Jurkat, Clone E6-1 (cell line): ENCODE results near the gene DZANK1.
"Not testable (repeated sequence)": the region's sequence is repeated elsewhere in the genome, so short reads cannot be mapped to it uniquely, and the experiment has no call there.

Source experiments
- DNase-seq: peaks from one replicate; pipeline ENCODE4 v3.0.0-alpha.2; 2011; ENCODE audit warnings: low read depth, low spot score
- H3K4me3 ChIP-seq: 2 replicates; pipeline ENCODE4 v1.5.1; 2011; ENCODE audit warnings: mild to moderate bottlenecking, low read length, control low read depth, moderate library complexity

Gene DZANK1

DNA sequence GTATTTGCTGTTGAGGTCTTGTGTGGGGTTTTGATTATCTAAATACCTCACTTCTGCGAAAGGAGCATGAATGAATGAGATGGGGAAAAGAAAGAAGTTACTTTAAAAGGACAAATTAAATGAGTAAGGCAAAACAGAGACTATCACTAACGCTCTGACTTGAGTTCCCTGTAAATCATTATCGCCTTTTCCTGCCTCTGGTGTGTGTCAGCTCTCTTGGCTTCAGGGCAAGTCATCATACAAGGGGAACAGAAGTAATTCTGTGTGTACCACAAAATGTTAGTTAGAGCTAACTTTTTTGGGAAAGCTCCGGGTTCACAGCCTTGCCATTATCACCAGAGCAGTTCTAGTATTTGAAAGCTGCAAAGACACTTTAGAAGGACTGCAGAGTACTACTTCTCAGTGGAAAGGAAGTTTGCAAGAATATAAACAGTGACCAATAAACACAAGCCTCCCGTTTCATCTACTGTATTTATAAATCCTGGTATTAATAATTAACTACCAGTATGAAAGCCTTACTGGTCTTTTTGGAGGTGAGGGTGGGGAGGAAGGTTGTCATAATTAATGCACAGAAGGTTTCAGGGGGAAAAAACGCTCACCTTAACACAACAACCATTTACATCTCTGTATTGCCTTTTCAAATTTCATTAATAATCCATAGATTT lies 1.2 kb downstream of the DZANK1 start:
- DNase-seq = no peak
- H3K4me3 ChIP-seq = no peak overlapping the region

DNA sequence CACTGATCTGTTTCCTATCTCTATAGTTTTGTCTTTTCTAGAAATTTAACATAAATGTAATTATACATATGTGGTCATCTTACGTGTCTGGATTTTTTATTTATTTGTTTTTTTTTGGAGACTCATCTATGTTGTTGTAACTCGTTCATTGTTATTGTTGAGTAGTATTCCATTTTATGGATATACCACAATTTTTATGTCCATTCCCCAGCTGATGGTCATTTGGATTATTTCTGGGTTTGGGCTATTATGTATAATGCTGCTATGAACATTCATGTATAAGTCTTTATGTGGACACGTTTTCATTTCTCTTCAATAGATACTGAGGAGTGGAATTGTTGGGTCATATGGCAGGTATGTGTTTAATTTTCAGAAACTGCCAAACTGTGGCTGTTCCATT lies 10.2 kb downstream of the DZANK1 start:
- DNase-seq = no peak
- no peak overlapping the region for H3K4me3 ChIP-seq

DNA sequence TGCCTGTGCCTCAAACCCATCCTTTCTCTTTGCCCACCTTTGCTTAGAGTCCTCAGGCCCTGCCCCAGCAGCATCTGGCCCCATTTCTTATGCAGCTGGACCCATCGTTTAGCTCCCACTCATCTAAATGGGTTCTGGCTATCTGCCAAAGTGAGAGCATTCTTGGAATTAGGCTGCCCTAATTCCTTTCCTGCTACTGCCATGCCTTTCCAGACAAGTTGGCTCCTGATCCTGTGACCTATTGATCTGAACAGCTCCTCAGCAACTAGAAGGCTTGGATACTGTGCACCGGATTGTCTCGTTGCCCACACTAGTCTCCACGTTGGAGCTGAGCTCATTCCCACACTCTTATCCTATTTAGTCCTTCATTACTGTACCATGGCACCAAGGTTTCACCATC lies 22.9 kb downstream of the DZANK1 start:
- DNase-seq = no peak

DNA sequence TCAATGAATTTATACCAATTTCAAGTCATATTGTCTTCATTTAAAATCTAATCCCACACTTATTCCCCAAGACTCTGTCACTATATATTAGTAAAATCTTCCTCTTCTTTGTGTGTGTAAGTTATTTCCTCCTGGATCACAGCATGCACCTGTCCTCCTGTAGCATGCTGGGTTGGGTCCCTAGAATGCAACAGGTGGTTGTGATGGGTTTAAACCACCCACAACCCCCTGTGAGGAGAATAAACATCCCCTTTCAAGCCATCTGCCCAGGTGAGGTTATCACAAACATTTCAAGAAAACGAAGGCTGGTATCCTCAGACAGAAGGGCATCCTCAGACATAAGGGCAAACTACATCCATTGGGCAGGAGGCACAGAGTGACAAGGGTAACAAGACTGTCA lies 26.4 kb downstream of the DZANK1 start:
- no peak overlapping the region for H3K4me3 ChIP-seq
- no peak for DNase-seq

More for the DNA sequence above, 22.9 kb downstream of the DZANK1 start:
- H3K4me3 ChIP-seq = no peak overlapping the region

DNA sequence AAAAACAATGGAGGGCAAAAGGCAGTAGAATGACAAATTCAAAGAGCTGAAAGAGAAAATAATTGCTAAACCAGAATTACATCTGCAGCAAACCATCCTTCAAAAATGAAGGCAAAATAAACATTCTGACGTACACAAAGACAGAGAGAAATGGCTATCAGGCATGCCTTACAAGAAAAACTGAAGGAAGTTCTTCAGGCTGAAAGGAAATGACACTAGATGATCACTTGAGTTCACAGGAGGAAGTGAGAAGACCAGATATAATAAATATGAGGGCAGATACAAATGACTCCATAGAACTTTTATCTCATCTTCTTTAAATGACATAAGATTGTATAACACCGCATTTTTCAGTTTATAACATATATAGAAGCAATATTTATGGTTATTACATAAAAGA lies 30.0 kb downstream of the DZANK1 start:
- no peak for DNase-seq
- H3K4me3 ChIP-seq = no peak overlapping the region

DNA sequence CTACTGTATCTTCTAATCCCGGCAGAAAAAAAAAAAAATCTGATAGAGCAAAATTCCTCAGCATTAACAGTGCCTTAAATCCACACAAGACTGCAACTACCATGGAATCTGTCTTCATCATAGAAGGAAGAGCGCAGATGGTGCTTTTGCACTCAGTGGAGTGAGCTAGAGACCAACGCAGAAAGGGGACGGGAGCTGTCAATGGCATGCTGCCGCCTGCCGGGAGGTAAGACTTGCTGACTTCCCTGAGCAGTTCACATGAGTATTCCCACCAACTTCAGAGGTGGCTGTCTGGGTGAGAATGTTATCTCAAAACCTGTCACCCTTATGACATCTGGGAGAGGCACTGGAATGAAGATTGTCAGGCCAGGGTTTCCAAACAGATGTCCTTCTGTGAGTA lies 35.6 kb downstream of the DZANK1 start:
- no peak overlapping the region for H3K4me3 ChIP-seq
- DNase-seq = no peak

DNA sequence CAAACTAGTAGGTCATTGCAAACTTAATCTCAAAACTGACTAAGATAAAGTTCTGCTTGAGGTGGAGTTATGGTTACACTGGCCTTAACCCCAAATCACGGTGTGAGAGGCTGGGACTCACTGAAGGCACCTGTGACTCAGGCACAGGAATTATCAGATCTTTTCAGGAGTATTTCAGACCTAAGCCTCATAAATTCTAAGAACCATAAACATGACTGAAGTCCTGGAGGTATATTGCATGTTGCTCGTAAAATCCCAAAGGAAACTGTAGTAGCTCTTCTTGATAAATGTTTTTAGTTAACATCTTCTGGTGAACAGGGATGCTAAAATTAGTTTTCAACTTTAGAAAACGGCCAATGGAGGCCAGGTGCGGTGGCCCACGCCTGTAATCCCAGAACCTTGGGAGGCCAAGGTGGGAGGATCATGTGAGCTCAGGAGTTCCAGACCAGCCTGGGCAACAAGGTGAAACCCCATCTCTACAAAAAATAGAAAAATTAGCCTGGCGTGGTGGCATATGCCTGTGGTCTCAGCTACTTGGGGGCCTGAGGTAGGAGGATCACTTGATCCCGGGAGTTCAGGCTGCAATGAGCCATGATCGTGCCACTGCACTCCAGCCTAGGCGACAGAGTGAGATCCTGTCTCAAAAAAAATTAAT lies 36.5 kb downstream of the DZANK1 start:
- no peak overlapping the region for H3K4me3 ChIP-seq
- no peak for DNase-seq

DNA sequence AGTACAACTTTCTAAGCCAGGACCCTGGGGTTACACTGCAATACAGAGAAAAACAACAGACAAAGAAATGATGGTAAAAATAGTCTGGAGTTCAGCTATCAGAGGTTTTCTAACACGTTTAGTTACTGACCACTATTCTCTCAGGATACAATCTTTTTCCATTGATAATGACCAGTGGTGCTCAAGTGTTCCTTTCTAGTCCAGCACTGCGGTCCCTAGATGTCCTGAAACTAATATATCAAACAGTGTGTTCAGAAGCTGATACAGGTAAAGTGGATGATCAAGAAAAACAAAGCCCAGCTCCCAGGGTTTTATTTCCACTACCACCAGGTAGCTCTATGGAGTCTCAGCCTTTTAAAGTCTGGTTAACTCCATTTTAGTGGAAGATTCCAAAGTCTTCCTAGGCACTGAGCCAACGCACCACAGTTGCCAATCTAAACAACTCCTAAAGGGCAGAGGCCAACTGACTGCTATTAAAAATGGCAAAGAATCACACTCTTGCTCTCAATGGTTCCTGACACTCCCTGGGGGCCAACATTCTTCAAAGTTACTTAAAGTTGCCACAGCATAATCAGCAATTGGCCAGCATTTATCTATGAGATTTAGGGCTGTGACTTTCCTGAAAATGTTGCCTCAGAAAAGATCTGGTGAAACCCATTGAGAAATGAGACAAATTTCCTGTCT lies 38.2 kb downstream of the DZANK1 start:
- DNase-seq = no peak
- no peak overlapping the region for H3K4me3 ChIP-seq

DNA sequence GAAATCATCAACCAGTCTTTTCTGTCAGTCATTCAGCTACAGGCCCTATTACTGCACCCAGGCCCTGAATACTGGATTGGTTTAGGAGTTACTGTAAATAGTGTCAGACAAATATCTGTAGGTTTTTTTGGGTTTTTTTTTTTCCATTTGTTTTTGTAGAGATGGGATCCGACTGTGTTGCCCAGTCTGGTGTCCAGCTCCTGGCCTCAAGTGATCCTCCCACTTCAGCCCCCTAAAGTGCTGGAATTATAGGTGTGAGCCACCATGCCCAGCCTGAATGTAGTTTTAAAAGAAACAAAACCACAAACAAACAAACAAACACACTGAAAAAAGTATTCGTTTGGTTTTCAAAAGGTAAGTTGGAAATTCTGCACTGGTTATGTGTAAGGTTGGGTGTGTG lies 39.6 kb downstream of the DZANK1 start:
- no peak overlapping the region for H3K4me3 ChIP-seq
- DNase-seq = no peak

DNA sequence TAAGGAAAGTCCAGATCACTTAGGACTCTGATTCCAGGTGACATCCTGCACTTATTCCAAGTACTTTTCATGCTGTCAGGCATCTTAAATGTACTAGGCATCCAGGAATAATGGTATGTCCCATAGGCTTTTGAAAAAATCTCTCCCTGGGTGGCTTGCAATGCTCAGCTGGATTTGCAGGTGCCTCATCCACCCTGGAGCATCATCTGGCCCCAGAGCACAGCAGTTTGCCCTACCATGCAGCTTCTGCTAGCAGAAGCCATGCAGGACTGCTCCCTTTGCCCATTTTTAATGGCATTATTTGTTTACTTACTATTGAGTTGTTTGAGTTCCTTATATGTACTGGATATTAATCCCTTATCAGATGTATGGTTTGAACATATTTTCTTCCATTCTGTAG lies 45.2 kb downstream of the DZANK1 start:
- no peak for DNase-seq
- H3K4me3 ChIP-seq = no peak overlapping the region

DNA sequence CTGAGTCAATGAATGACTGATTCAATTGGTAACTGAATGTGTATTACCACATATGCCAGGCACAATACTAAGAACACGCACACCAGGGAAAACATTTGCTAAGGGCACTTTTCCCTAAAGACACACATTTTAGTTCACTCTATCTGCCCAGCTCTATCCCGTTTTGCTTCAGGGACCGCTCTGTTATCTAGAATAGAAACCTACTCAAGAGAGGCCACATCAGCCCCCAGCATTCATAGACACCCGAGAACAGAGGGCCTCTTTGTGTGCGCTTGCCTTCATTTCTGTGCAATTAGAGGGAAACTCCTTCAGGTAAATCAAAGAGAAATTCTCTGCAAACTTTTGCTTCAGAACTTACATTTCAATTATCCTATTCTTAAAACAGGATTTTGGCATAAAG lies 50.3 kb downstream of the DZANK1 start:
- no peak for DNase-seq
- no peak overlapping the region for H3K4me3 ChIP-seq

DNA sequence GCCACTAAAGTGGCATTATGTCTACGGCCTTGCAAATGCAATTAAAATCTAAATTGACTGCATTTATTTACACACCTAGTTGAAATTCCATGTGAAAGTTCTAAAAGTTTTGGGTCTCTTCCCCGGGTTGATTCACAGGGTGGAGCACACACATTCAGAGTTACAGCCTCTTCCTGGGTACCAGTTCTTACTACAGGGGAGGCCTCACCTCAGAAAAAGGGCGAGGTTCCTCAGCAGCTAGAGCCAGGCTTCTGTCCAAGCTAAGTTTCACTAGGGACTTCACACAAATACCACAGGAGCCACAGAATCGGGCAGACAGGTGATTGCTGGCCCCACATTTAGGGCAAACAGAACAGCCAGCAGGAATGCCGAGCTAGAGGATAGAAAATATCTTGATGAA lies 52.7 kb downstream of the DZANK1 start:
- no peak overlapping the region for H3K4me3 ChIP-seq
- no peak for DNase-seq

DNA sequence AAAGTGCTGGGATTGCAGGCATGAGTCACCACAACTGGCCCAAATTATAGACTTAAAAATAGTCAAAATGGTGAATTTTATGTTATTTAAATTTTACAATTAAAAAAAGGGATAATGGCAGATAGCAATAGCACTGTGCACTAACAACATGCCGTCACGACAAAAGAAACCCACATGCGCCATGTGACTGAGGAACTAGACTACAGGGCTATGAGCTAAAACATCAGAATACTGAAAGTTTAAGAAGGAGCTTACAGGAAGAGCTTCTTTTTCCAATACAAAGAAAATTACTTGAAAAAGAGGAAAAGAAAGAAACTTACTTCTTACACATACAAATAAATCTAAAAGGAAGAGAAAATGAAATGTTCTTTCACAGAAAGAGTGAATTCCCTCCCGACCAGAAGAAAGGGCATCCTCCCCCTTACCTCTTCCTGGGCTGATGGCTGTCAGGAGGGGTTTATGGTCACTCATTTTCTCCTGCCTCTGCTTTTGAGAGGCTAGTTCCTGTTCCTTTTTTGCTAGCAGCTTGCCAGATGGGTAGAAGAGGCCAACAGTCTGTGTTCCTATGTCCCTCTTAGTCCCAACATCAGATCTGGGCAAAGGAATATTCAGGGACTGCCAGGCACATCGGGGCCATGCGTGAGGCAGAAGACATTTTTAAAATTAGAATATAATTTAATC lies 54.5 kb downstream of the DZANK1 start:
- DNase-seq = no peak

DNA sequence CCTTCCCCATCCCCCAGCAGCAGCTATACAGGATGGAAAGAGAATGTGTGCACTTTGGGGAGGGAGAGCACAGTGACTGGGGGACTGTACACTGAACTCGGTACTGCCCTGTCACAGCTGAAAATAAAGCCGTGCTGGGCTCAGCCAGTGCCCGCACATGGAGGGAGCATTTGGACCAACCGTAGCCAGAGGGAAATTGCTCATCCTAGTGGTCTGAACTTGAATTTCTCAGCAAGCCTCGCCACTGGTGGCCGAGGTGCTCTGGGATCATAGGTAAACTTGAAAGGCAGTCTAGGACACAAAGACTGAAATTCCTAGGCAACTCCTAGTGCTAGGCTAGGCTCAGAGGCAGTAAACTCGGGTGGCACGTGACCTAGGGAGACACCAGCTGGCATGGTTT lies 61.0 kb downstream of the DZANK1 start:
- DNase-seq = no peak
- no peak overlapping the region for H3K4me3 ChIP-seq

More for the DNA sequence above, 54.5 kb downstream of the DZANK1 start:
- H3K4me3 ChIP-seq = no peak overlapping the region

DNA sequence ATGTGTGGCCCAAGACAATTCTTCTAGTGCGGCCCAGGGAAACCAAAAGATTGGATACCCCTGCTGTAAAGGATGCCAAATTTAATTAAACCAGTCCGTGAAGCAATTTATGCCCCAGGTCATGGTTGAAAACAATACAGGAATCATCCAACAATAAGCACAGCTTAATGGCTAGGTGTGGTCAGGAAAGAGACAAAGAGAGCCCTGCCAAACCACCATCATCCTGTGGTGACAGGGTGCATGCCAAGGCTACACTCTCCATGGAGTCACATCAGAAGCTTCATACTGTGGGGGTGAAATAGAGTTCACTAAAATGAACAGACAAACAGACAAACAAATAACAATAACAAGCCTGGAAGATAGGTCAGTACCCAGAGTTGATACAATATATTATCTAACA lies 62.7 kb downstream of the DZANK1 start:
- DNase-seq = peak; percentile 10
- no peak overlapping the region for H3K4me3 ChIP-seq

DNA sequence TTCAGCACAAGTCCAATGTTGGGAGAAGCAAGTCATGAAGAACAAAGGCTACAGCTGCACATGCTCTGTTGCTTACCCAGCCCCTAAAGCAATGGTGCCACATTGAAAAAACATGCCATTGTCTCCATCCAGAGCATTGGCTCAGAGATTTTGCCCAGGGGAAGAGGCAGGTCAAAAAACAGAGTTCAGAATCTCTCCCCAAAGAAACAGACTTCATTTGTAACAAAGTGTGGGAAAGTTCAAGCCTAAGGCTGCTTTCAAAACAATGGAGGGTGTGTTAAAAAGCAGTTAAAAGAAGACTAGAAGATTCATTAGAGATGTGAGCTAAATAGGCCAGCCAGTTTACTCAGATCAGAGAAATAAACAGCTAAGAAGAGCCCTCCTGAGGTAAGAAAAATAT lies 63.6 kb downstream of the DZANK1 start:
- H3K4me3 ChIP-seq = no peak overlapping the region
- no peak for DNase-seq

DNA sequence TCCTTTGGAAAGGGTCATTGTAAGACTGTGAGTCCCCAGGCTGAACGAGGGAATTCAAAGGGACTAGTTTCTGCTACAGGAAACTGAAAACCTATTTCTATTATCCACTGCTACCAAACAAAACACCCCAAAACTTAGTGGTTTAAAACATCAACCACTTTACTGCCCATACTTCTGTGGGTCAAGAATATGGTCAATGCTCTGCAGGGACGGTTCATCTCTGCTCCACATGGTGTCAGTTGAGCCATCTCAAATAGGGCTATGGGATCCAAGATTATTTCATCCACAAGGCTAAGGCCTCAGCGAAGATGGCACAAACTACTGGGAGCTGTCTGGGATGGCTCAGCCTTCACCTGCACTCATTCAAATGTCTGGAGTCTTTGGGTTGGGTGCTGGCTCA lies 65.5 kb downstream of the DZANK1 start:
- no peak for DNase-seq
- no peak overlapping the region for H3K4me3 ChIP-seq

DNA sequence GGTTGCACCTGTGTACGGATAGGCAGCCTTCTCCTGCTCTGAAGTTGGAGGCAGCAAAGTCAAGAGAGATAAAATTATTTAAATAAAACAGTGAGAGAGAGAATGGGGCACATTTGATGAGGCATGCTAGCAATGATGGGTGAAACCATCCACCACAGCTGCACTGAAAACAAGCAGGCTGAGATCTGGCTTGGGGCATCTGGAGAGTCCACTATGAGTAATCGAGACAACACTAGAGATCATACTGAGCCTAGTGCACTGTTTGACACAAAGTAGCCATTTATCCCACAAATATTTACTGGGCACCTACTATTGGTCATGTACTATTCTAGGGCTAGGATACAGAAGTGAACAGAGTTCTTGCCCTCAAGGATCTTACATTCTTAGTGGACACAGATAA lies 66.4 kb downstream of the DZANK1 start:
- no peak for DNase-seq
- H3K4me3 ChIP-seq = no peak overlapping the region

DNA sequence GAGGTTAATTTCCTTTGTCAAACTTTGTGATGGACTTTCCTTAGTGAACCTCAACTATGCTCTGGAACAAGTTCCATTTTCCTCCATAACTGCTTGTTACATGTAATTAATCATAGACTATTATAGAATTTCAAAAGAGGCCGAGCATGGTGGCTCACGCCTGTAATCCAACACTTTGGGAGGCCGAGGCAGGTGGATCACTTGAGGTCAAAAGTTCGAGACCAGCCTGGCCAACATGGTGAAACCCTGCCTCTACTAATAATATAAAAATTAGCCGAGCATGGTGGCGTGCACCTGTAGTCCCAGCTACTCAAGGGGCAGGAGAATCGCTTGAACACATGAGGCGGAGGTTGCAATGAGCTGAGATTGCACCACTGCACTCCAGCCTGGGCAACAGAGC lies 68.1 kb downstream of the DZANK1 start:
- DNase-seq, H3K4me3 ChIP-seq: not testable (repeated sequence)

DNA sequence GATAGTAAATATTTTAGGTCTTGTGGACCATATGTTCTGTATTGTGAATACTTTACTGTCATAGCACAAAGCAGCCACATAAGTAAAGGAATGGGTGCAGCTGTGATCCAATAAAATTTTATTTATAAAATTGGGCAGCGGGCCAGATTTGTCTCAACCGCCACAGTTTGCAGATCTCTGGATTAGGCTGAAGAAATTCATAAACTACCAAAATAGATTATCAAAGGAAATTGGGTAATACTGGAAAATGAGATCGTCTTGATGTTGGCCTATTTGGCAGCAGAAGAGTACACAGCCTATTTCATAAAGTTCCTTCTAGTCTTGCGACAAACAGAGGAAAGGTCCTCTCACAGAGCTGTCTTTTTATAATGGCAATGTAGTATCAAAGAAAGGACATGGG lies 69.8 kb downstream of the DZANK1 start:
- H3K4me3 ChIP-seq = no peak overlapping the region
- no peak for DNase-seq
